NT2/D1 (cell line): ENCODE measurements around the gene CYP26B1.

Experiments
- DNase-seq: peaks from one replicate; pipeline ENCODE4 v3.0.0-alpha.2; 2011; ENCODE audit warnings: low read depth, low spot score
- H3K27me3 ChIP-seq: 2 replicates; pipeline ENCODE4 v1.6.0; 2011; ENCODE audit warnings: mild to moderate bottlenecking; ENCODE audit not compliant: insufficient read length, insufficient read depth
- H3K36me3 ChIP-seq: 2 replicates; pipeline ENCODE4 v1.6.1; 2011; ENCODE audit warnings: mild to moderate bottlenecking, low read length, mixed read lengths; ENCODE audit not compliant: insufficient read depth, insufficient read length
- H3K4me1 ChIP-seq: 2 replicates; pipeline ENCODE4 v1.5.1; 2011; ENCODE audit not compliant: insufficient read depth, insufficient read length
- H3K4me3 ChIP-seq: 2 replicates; pipeline ENCODE4 v1.5.1; 2011; ENCODE audit warnings: low read depth; ENCODE audit not compliant: insufficient read length
- H3K9ac ChIP-seq: 2 replicates; pipeline ENCODE4 v1.6.0; 2011; ENCODE audit warnings: low read depth; ENCODE audit not compliant: insufficient read length
- H3K9me3 ChIP-seq: 2 replicates; pipeline ENCODE4 v1.5.1; 2011; ENCODE audit warnings: mild to moderate bottlenecking, low read length; ENCODE audit not compliant: insufficient read depth
- SUZ12 ChIP-seq: IDR thresholded peaks from 2 replicates; pipeline ENCODE4 v1.6.1; 2011; ENCODE audit not compliant: insufficient read length, insufficient read depth; ENCODE audit errors: extremely low read depth
- YY1 ChIP-seq: IDR thresholded peaks from 2 replicates; pipeline ENCODE4 v1.6.1; 2011; ENCODE audit not compliant: insufficient read length, insufficient read depth
- ZNF274 ChIP-seq: IDR thresholded peaks from 2 replicates; pipeline ENCODE4 v1.6.1; 2011; ENCODE audit warnings: mild to moderate bottlenecking, low read depth, low read length

The CYP26B1 gene

DNA sequence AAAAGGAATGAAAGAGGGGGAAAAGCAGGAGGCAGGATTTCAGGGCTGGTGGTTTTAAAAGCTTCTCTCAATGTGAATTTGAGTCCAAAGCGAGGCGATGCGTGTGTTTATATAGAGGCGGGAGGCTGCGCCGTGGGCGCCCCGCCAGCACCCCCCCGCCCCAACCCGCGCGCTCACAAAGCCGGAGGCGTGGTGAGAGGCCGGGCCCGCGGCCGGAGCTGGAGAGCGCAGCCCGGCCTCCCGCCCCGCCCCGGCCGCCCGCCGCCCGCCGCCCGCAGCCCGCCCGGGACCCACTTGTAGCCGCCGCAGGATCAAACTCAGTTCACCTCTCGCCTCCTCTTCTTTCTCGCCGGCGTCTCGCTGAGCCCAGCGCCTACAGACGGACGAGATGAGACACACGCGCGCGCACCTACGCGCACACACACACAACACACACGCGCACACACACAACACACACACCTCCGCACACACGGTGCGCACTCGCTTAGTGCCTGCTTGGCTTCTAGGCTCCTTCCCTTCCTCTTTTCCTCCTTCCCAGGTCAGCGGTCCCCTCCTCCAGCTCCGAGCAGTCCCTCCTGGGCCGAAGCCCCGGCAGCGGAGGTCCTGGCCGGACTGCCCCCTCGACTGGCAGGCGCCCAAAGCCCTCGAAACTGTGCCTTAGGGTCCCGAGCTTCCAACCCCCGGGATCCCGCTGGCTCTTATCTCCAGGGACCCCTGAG is 1.3 kb upstream of the CYP26B1 start:
- peak overlapping the region; percentile 45 for H3K4me3 ChIP-seq
- peak overlapping the region; percentile 56 for H3K9ac ChIP-seq
- peaks cover 67% of the 10 kb centered on the region for H3K27me3 ChIP-seq

DNA sequence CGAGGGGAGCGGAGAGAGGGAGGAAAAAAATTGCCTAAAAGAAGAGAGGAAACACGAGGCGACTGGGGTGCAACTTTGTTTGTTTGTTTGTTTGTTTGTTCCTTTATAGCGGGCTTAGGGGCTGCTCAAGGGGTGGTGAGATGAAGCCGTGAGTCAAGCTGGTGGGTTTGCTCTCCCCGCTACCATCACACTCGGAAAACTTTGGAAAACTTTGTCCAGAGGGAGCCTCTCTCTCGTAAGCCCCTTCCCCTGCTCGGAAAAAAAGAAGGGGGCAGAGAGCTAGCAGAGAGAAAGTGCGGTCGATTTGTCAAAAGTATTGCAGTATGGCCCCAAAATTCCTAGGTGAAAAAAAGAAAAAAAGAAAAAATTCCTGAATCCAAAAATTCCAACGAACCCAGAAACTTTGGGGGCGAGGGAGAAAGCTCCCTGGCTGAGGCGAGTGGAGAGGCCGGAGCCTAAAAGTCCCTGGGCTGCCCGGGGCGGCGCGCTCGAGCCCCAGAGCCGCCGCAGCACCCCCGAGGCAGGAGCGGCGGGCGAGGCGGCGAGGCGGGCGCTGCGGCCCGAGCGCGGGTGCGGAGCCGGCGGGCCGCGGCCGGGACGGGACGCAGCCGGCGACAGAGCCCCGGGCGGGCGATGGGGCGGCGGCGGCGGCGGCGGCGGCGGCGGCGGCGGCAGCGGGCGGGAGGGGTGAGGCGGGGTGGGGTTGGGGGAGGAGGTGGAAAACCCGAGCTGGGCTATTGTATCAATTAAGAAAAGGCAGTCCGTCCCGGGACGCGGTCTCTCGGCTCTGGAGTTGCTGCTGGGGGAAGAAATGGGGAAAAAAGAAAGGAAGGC is 558 bp upstream of the CYP26B1 start:
- H3K4me3 ChIP-seq: peak overlapping the region; percentile 34
- H3K9me3 ChIP-seq: peaks cover 6% of the 10 kb centered on the region; the same call in 1 of the 2 replicates
- TF ChIP-seq SUZ12: no peak
- no peak for TF ChIP-seq ZNF274
- TF ChIP-seq YY1: no peak
- peaks cover 75% of the 10 kb centered on the region for H3K27me3 ChIP-seq
- no peaks in the 10 kb centered on the region for H3K36me3 ChIP-seq
- no peak for DNase-seq
- peaks cover 9% of the 10 kb centered on the region for H3K4me1 ChIP-seq
- peak overlapping the region; percentile 56 for H3K9ac ChIP-seq

More for the DNA sequence above, 1.3 kb upstream of the CYP26B1 start:
- Histone ChIP-seq H3K36me3 (no peaks in the 10 kb centered on the region), H3K9me3 (peaks cover 6% of the 10 kb centered on the region; the same call in 1 of the 2 replicates), H3K4me1 (peaks cover 8% of the 10 kb centered on the region)
- TF ChIP-seq SUZ12 (peak; percentile 61), ZNF274 (no peak)
- no peak for DNase-seq

DNA sequence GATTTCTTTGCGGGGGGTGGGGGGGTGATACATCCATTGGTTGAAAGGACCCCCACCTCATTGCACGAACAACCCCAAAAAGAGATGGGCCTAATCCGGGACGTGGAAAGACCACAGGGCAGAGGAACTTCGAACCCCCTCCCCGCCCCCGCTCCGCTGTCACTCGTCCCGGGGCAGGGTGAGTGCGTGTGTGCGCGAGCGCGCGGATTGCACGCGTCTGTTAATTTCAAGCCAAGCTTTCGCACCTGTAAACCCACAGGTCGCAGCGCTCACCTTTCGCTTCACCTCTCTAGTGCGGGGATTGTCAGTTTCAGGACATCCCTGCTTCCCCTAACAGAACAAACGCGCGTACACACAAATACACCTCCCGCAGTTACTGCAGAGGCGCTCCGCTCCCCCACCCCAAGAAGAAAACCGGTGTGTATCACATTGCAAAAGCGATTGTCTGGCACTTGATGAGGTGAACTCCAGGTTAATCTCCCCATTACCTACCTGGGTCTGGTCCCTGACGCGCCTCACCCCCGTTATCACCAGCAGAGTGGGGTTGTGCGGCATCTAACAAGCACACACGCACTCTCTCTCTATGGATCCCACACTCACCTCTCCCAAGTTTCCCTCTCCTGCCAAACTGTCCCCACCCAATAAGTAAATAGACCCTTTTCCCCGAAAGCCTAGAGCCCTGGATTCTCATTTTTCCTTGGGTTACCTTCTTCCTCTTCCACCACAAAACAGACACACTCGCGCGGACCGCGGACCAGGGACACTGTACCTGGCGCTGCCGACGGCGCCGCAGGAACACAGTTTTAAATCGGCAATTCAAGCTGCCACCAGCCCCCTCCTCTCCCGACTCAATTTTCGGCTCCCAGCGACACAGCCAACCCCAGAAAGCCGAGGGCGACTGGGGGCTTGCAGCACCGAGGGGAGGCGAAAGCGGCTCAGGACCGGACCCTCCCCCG is 1.0 kb downstream of the CYP26B1 start:
- TF ChIP-seq YY1 (no peak), SUZ12 (no peak), ZNF274 (no peak)
- peak overlapping the region; percentile 34 for H3K4me3 ChIP-seq
- H3K9ac ChIP-seq: peak overlapping the region; percentile 21
- DNase-seq: no peak
- peaks cover 6% of the 10 kb centered on the region; the same call in 1 of the 2 replicates for H3K9me3 ChIP-seq
- peaks cover 6% of the 10 kb centered on the region for H3K4me1 ChIP-seq
- H3K27me3 ChIP-seq: peaks cover 86% of the 10 kb centered on the region
- H3K36me3 ChIP-seq: no peaks in the 10 kb centered on the region

DNA sequence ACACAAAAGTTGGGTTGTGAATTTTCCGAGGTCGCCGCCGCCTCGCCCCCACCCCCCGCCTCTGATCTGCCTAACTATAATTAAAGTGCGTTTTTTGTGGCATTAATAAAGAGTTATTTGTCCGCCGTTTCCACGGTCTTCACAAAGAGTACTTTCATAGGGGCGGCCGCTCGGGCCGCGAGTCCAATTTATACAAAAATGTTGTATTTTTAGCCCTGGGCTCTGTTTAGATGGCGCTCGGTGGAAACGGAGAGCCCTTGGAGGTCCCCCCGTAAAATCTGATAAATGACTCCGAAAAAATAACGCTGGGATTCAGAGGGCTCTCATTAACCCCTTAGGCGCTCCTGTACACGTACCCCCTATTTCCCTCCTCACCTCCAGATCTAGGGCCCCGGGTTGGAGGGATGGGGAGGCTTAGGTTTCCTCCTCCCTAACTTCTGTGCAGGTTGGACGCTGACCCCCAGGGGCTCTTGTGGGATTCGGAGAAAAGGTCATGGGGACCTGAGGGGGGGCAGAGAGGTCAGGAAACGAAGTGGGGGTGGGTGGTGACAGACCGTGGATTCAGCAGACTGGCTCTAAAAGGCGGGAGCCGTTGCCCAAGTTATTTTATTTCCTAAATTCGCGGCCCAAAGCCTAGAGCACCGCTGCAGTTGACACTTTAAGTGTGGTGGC is 1.9 kb downstream of the CYP26B1 start:
- peaks cover 86% of the 10 kb centered on the region for H3K27me3 ChIP-seq
- no peak for DNase-seq
- TF ChIP-seq SUZ12 (no peak), ZNF274 (no peak), YY1 (no peak)
- peak overlapping the region; percentile 40 for H3K4me3 ChIP-seq
- peaks cover 6% of the 10 kb centered on the region for H3K4me1 ChIP-seq
- H3K9me3 ChIP-seq: peaks cover 6% of the 10 kb centered on the region; the same call in 1 of the 2 replicates
- H3K36me3 ChIP-seq: no peaks in the 10 kb centered on the region
- H3K9ac ChIP-seq: no peak overlapping the region

DNA sequence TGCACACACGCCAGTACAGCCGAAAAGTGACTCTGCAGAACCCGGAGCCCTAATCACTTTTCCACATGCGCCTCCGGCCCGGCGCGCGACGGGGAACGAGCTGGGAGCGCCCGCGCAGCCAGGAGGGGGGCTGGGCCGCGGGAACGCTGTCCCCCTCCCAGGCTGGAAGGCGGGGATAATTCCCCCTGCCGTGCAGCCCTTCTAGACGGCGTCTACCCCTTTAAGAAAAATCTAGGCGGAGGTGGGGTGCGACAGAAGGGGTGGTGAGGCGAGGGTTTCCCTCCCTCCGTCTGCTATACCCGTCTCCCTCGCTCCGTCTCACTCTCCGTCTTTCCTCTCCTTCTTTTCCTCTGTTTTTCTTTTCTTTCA is 2.4 kb downstream of the CYP26B1 start:
- Histone ChIP-seq H3K9me3 (peaks cover 6% of the 10 kb centered on the region; the same call in 1 of the 2 replicates), H3K27me3 (peaks cover 86% of the 10 kb centered on the region), H3K36me3 (no peaks in the 10 kb centered on the region), H3K4me1 (peaks cover 6% of the 10 kb centered on the region), H3K9ac (peak overlapping the region; percentile 61), H3K4me3 (peak overlapping the region; percentile 40)
- DNase-seq: no peak
- TF ChIP-seq ZNF274 (no peak), SUZ12 (no peak), YY1 (no peak)

DNA sequence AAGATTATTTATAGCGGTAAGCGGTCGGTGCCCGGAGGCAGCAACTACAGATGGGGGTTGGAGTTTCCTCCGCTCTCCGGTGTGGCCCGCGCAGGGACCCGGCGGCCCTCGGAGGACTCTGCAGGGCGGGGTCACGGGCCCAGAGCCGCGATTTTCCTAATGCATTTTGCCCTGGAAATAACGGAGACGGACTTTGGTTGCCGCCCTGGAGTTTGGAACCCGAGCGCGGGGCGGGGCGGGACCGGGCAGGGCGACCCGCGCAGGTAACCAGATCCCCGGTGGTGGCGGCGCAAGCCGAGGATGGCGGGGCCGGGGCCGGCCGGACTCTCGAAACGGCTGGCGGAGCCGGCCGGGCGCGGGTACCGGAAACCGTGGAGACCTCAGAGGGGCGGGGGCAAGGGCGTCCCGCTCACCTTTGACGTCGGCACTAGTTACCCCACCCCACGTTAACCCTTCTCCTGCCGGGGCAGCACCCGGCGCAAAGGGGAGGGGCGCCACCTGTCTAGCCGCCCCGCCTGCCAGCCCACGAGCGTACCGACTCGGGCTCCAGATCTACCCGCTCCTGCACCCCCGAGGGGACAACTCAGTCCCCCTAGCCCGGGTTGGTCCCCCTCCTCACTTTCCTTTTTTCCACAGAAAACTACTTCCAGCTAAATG is 2.9 kb downstream of the CYP26B1 start:
- Histone ChIP-seq H3K9me3 (peaks cover 6% of the 10 kb centered on the region; the same call in 1 of the 2 replicates), H3K36me3 (no peaks in the 10 kb centered on the region), H3K27me3 (peaks cover 86% of the 10 kb centered on the region), H3K4me1 (peaks cover 6% of the 10 kb centered on the region), H3K9ac (peak overlapping the region; percentile 61), H3K4me3 (peak overlapping the region; percentile 40)
- peak; percentile 52 for DNase-seq
- no peak for TF ChIP-seq ZNF274
- TF ChIP-seq YY1: no peak
